NB4 (cell line): Measurements from ENCODE around the gene PARP11.
"Not testable (repeated sequence)": the region's sequence is repeated elsewhere in the genome, so short reads cannot be mapped to it uniquely, and the experiment has no call there.

Source experiments
- CTCF ChIP-seq: IDR thresholded peaks from one replicate; pipeline ENCODE4 v1.5.1; 2012; ENCODE audit warnings: low read depth, low read length
- MAX ChIP-seq: IDR thresholded peaks from 2 replicates; pipeline ENCODE4 v1.6.1; 2011; ENCODE audit warnings: low read depth, low read length
- MYC ChIP-seq: IDR thresholded peaks from 2 replicates; pipeline ENCODE4 v1.6.1; 2011; ENCODE audit warnings: low read depth, low read length
- POLR2A ChIP-seq: IDR thresholded peaks from 2 replicates; pipeline ENCODE4 v1.6.1; 2011; ENCODE audit warnings: mild to moderate bottlenecking; ENCODE audit not compliant: insufficient read length; ENCODE audit errors: extremely low read depth

GRCh38 chr12:3838701-3839548 lies 34.3 kb downstream of the PARP11 start:
- not testable (repeated sequence) for TF ChIP-seq CTCF, POLR2A, MAX, MYC
